22Rv1 (cell line): ENCODE results near the gene CFDP1.

Source experiments
- H3K27ac ChIP-seq: fragments of 450-650 bp; 2 replicates; pipeline ENCODE4 v1.5.1; 2017
- ZFX ChIP-seq: fragments of 450-650 bp; IDR thresholded peaks from 2 replicates; pipeline ENCODE4 v1.6.1; 2017; ENCODE audit warnings: antibody characterized with exemption, borderline replicate concordance
- TF ChIP-seq, protein P1 (sequence below): fragments of 450-650 bp; IDR thresholded peaks from 2 replicates; pipeline ENCODE4 v1.5.1; 2017; ENCODE audit warnings: mild to moderate bottlenecking

CFDP1 gene

DNA sequence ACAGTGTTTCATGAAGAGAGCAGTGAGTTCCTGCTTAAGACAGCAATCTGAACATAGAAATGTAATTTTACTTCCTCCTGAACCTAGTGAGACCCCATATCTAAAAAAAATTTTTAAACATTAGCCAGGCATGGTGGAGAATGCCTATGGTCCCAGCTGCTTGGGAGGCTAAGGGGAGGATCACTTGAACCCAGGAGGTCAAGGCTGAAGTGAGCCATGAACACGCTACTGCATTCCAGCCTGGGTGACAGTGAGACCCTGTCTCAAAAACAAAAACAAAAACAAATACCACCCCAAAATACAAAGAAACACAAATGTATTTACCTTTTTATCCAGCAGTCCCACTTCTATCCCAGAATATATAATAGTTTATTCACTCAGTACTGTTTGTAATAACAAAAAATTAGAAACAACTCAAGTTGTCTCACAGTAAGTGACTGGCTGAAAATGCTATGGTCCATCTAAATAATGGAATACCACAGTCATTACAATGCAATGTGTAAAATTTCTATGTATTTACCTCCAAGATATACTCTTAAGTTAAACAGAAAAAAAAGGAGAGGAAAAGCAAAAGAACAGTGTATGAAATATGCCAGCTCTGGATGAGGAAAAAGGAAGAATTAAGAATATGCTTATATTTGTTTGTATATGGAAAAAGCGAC, 16.3 kb downstream of the CFDP1 start:
- no peak overlapping the region for H3K27ac ChIP-seq
- TF ChIP-seq, protein P1, sequence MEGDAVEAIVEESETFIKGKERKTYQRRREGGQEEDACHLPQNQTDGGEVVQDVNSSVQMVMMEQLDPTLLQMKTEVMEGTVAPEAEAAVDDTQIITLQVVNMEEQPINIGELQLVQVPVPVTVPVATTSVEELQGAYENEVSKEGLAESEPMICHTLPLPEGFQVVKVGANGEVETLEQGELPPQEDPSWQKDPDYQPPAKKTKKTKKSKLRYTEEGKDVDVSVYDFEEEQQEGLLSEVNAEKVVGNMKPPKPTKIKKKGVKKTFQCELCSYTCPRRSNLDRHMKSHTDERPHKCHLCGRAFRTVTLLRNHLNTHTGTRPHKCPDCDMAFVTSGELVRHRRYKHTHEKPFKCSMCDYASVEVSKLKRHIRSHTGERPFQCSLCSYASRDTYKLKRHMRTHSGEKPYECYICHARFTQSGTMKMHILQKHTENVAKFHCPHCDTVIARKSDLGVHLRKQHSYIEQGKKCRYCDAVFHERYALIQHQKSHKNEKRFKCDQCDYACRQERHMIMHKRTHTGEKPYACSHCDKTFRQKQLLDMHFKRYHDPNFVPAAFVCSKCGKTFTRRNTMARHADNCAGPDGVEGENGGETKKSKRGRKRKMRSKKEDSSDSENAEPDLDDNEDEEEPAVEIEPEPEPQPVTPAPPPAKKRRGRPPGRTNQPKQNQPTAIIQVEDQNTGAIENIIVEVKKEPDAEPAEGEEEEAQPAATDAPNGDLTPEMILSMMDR: no peak
- no peak for TF ChIP-seq ZFX

- H3K27ac ChIP-seq: no peak overlapping the region
Measured at GRCh38 chr16:75415169-75415905, 18.0 kb downstream of the CFDP1 start.

GRCh38 chr16:75413951-75414350, 19.4 kb downstream of the CFDP1 start:
- TF ChIP-seq, protein P1: no peak
- TF ChIP-seq ZFX: no peak
- H3K27ac ChIP-seq: no peak overlapping the region

More at GRCh38 chr16:75415169-75415905, 18.0 kb downstream of the CFDP1 start:
- no peak for TF ChIP-seq ZFX
- TF ChIP-seq, protein P1: no peak

- TF ChIP-seq, protein P1: no peak
- no peak for TF ChIP-seq ZFX
- no peak overlapping the region for H3K27ac ChIP-seq
Measured at GRCh38 chr16:75406943-75407342, 26.4 kb downstream of the CFDP1 start.

DNA sequence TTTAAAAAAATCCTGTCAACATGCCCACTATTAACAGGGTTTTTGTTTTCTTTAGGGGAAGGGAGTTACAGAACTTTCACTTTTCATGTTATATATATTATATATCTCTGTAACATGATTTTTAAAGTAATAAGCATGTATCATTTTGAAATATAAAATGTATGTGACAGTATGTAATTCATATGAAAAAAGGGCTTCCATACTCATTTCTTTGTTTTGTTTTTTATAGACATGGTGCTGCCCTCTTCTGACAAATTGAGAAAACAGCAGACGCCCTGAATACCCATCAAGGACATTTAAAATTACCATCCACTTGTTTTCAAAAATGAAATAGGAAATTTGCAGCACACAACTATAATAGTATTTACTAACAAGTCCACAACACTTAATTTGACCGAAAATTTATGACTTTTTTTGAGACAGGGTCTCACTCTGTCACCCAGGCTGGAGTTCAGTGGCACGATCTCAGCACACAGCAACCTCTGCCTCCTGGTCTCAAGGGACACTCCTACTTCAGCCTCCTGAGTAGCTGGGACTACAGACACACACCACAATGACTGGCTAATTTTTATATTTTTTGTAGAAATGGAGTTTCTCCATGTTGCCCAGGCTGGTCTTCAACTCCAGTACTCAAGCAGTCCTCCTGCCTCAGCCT, 30.4 kb downstream of the CFDP1 start:
- no peak for TF ChIP-seq ZFX
- TF ChIP-seq, protein P1: peak; percentile 82
- H3K27ac ChIP-seq: no peak overlapping the region

GRCh38 chr16:75402159-75402820, 31.0 kb downstream of the CFDP1 start:
- no peak for TF ChIP-seq ZFX
- TF ChIP-seq, protein P1: no peak

More at GRCh38 chr16:75402159-75402820, 31.0 kb downstream of the CFDP1 start:
- H3K27ac ChIP-seq: no peak overlapping the region
